Measurements from ENCODE around the gene CTDP1. TPM values are rescaled to one million over a fixed set of nuclear protein-coding genes. Genes with fewer than 3 reads are reported as not detected.

The CTDP1 gene
- polyA plus RNA-seq, 1 donor (not counting 4 experiments of a cell fraction or from before 2014, with no cell fraction given), result 9.2 TPM

GRCh38 chr18:79784965-79785770, 105.6 kb downstream of the CTDP1 start:
- H4K20me1 ChIP-seq (ENCODE audit: control insufficient read depth, extremely low read depth, insufficient read depth, low read length), result no peaks in the 10 kb centered on the region
- no peaks in the 10 kb centered on the region for H3K36me3 ChIP-seq (ENCODE audit: control insufficient read depth in 2 of 2, extremely low read depth in 1 of 2, insufficient read depth in 2 of 2, low read length in 2 of 2)
- no peak overlapping the region for H3K4me3 ChIP-seq (ENCODE audit: control insufficient read depth in 2 of 3, extremely low read depth in 1 of 3, insufficient read depth in 2 of 3, low read depth in 1 of 3, low read length in 3 of 3)
- no peak for DNase-seq (ENCODE audit: low read depth, low spot score)
- H3K79me2 ChIP-seq (ENCODE audit: control insufficient read depth, insufficient read depth, low read length), result no peaks in the 10 kb centered on the region
- dilution Hi-C loops (cut with MboI; ENCODE audit: extremely low pct_ligation_motif_present, low sequenced_read_pairs), result no loop called here
- no peak for FAIRE-seq
- H3K27ac ChIP-seq (ENCODE audit: control insufficient read depth, insufficient read depth, low read length), result no peak overlapping the region
- H3K4me2 ChIP-seq (ENCODE audit: control insufficient read depth, extremely low read depth, insufficient read depth, low read depth, low read length), result no peak overlapping the region
- TF ChIP-seq CTCF (optimal IDR thresholded peaks at IDR 0.05 in 1 of 3, IDR thresholded peaks at IDR 0.05 in 1 of 3, conservative IDR thresholded peaks at IDR 0.05 in 1 of 3; ENCODE audit: extremely low read depth in 1 of 3, insufficient read depth in 2 of 3, low read length in 3 of 3) (no peak), EZH2 (IDR thresholded peaks at IDR 0.05; ENCODE audit: low read length) (no peak)
- no peak overlapping the region for H2AFZ ChIP-seq (ENCODE audit: control insufficient read depth, low read length)
- peaks cover 4% of the 10 kb centered on the region for H3K9me3 ChIP-seq (ENCODE audit: control insufficient read depth, low read depth, low read length)
- peaks cover 37% of the 10 kb centered on the region for H3K27me3 ChIP-seq (ENCODE audit: control insufficient read depth, extremely low read depth, insufficient read depth, low read length)
- no peaks in the 10 kb centered on the region for H3K9me1 ChIP-seq (ENCODE audit: control insufficient read depth, extremely low read depth, insufficient read depth, low read length)
- no peaks in the 10 kb centered on the region for H3K4me1 ChIP-seq (ENCODE audit: control insufficient read depth, extremely low read depth, insufficient read depth, low read length)
- no peak overlapping the region for H3K9ac ChIP-seq (ENCODE audit: control insufficient read depth, extremely low read depth, insufficient read depth, low read length)

GRCh38 chr18:79785831-79786230, 106.2 kb downstream of the CTDP1 start:
- peaks cover under 1% of the 10 kb centered on the region for H3K4me1 ChIP-seq (ENCODE audit: control insufficient read depth, extremely low read depth, insufficient read depth, low read length)
- no peaks in the 10 kb centered on the region for H4K20me1 ChIP-seq (ENCODE audit: control insufficient read depth, extremely low read depth, insufficient read depth, low read length)
- H3K9me3 ChIP-seq (ENCODE audit: control insufficient read depth, low read depth, low read length), result peaks cover 4% of the 10 kb centered on the region
- H3K4me2 ChIP-seq (ENCODE audit: control insufficient read depth, extremely low read depth, insufficient read depth, low read depth, low read length), result no peak overlapping the region
- dilution Hi-C loops (cut with MboI; ENCODE audit: extremely low pct_ligation_motif_present, low sequenced_read_pairs), result no loop called here
- peaks cover 41% of the 10 kb centered on the region for H3K27me3 ChIP-seq (ENCODE audit: control insufficient read depth, extremely low read depth, insufficient read depth, low read length)
- H3K9ac ChIP-seq (ENCODE audit: control insufficient read depth, extremely low read depth, insufficient read depth, low read length), result no peak overlapping the region
- no peak overlapping the region for H3K27ac ChIP-seq (ENCODE audit: control insufficient read depth, insufficient read depth, low read length)
- H2AFZ ChIP-seq (ENCODE audit: control insufficient read depth, low read length), result no peak overlapping the region
- FAIRE-seq (no peak), DNase-seq (ENCODE audit: low read depth, low spot score) (no peak)
- H3K9me1 ChIP-seq (ENCODE audit: control insufficient read depth, extremely low read depth, insufficient read depth, low read length), result no peaks in the 10 kb centered on the region
- H3K4me3 ChIP-seq (ENCODE audit: control insufficient read depth in 2 of 3, extremely low read depth in 1 of 3, insufficient read depth in 2 of 3, low read depth in 1 of 3, low read length in 3 of 3), result no peak overlapping the region
- H3K36me3 ChIP-seq (ENCODE audit: control insufficient read depth in 2 of 2, extremely low read depth in 1 of 2, insufficient read depth in 2 of 2, low read length in 2 of 2), result no peaks in the 10 kb centered on the region
- no peaks in the 10 kb centered on the region for H3K79me2 ChIP-seq (ENCODE audit: control insufficient read depth, insufficient read depth, low read length)
- TF ChIP-seq CTCF (optimal IDR thresholded peaks at IDR 0.05 in 1 of 3, IDR thresholded peaks at IDR 0.05 in 1 of 3, conservative IDR thresholded peaks at IDR 0.05 in 1 of 3; ENCODE audit: extremely low read depth in 1 of 3, insufficient read depth in 2 of 3, low read length in 3 of 3) (no peak), EZH2 (IDR thresholded peaks at IDR 0.05; ENCODE audit: low read length) (no peak)

Measured in keratinocyte (primary cell).